Spleen (tissue), 7 donors: ENCODE results near the gene CDH13.

Source experiments
- POLR2A ChIP-seq, 3 donors: fragments of 450-650 bp; IDR thresholded peaks; one replicate each; pipeline ENCODE4 v1.5.1; 2017; ENCODE audit warnings: antibody characterized with exemption in 3 of 3, mild to moderate bottlenecking in 1 of 3
- POLR2AphosphoS5 ChIP-seq, 3 donors: sonication (generic); formaldehyde crosslinking; IDR thresholded peaks; one replicate each; pipeline ENCODE4 v1.5.1; 2017; ENCODE audit warnings: antibody characterized with exemption in 3 of 3
- TF ChIP-seq, protein P1 (sequence below), 11 experiments: fragments of 200-600 bp in 7 of 11; fragments of 450-650 bp in 4 of 11; sonication (generic) in 4 of 11; IDR thresholded peaks in 8 of 11; conservative IDR thresholded peaks in 3 of 11; 1 replicate in 7 of 11; 2 replicates in 4 of 11; pipeline versions ENCODE4 v1.4.0 to v1.8.0; 2016 to 2021; ENCODE audit warnings: antibody characterized with exemption in 11 of 11, inconsistent platforms in 4 of 11, mild to moderate bottlenecking in 1 of 11
- donor health status: DM: no; HTN: no; CAD: no; lungs with moderate emphysema.
- donor health status: DM: no; HTN: no; CAD: no.
- donor health status: DM: no; HTN: no; CAD: no.

- TF ChIP-seq, protein P1, sequence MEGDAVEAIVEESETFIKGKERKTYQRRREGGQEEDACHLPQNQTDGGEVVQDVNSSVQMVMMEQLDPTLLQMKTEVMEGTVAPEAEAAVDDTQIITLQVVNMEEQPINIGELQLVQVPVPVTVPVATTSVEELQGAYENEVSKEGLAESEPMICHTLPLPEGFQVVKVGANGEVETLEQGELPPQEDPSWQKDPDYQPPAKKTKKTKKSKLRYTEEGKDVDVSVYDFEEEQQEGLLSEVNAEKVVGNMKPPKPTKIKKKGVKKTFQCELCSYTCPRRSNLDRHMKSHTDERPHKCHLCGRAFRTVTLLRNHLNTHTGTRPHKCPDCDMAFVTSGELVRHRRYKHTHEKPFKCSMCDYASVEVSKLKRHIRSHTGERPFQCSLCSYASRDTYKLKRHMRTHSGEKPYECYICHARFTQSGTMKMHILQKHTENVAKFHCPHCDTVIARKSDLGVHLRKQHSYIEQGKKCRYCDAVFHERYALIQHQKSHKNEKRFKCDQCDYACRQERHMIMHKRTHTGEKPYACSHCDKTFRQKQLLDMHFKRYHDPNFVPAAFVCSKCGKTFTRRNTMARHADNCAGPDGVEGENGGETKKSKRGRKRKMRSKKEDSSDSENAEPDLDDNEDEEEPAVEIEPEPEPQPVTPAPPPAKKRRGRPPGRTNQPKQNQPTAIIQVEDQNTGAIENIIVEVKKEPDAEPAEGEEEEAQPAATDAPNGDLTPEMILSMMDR (IDR thresholded peaks at IDR 0.05 in 8 of 11, conservative IDR thresholded peaks at IDR 0.05 in 3 of 11), result no peak
- TF ChIP-seq POLR2A (IDR thresholded peaks at IDR 0.05) (no peak), POLR2AphosphoS5 (IDR thresholded peaks at IDR 0.05) (no peak)
Measured at GRCh38 chr16:83666449-83666848, 1039.7 kb downstream of the CDH13 start.
